DND-41 (cell line): ENCODE measurements around the gene SEC61A1.

Source experiments
- ATAC-seq: fragments of 200-7000 bp; cut with Tn5 transposase; 3 replicates; pipeline ENCODE4 v1.9.1; 2021; ENCODE audit warnings: low read depth; ENCODE audit not compliant: insufficient read depth
- DNase-seq: peaks from one replicate; pipeline ENCODE4 v3.0.0-alpha.2; 2020
- H2AFZ ChIP-seq: 2 replicates; pipeline ENCODE4 v1.6.0; 2012; ENCODE audit warnings: low read depth, low read length
- H3K27ac ChIP-seq: 2 replicates; pipeline ENCODE4 v1.5.1; 2012; ENCODE audit warnings: low read length, inconsistent platforms
- H3K27me3 ChIP-seq: fragments of 200-600 bp; sonication (generic); 2 replicates; pipeline ENCODE4 v1.6.0; 2012; ENCODE audit warnings: low read length, mild to moderate bottlenecking, inconsistent platforms; ENCODE audit not compliant: insufficient read depth, poor library complexity
- H3K36me3 ChIP-seq: 2 replicates; pipeline ENCODE4 v1.5.1; 2012; ENCODE audit warnings: low read length, inconsistent platforms; ENCODE audit not compliant: insufficient read depth
- H3K4me1 ChIP-seq: 2 replicates; pipeline ENCODE4 v1.5.1; 2012; ENCODE audit warnings: mild to moderate bottlenecking, low read length; ENCODE audit not compliant: insufficient read depth
- H3K4me2 ChIP-seq: 2 replicates; pipeline ENCODE4 v1.6.0; 2012; ENCODE audit warnings: mild to moderate bottlenecking, moderate library complexity, low read length, inconsistent platforms; ENCODE audit not compliant: insufficient read depth
- H3K4me3 ChIP-seq, 2 experiments: fragments of 200-600 bp in 1 of 2; shearing (Covaris generic) in 1 of 2; 2 replicates each; pipeline ENCODE4 v1.5.1; 2012 to 2016; ENCODE audit warnings: inconsistent platforms in 2 of 2, low read length in 2 of 2, mild to moderate bottlenecking in 2 of 2, low read depth in 1 of 2, moderate library complexity in 1 of 2
- H3K79me2 ChIP-seq: 2 replicates; pipeline ENCODE4 v1.6.0; 2012; ENCODE audit warnings: low read length, inconsistent platforms; ENCODE audit not compliant: insufficient read depth
- H3K9ac ChIP-seq: 2 replicates; pipeline ENCODE4 v1.6.0; 2012; ENCODE audit warnings: low read depth, mild to moderate bottlenecking, inconsistent platforms, low read length, moderate library complexity
- H3K9me3 ChIP-seq: 2 replicates; pipeline ENCODE4 v1.5.1; 2012; ENCODE audit warnings: low read length, moderate library complexity, mild to moderate bottlenecking, inconsistent platforms; ENCODE audit not compliant: insufficient read depth, severe bottlenecking
- H4K20me1 ChIP-seq: 2 replicates; pipeline ENCODE4 v1.6.0; 2012; ENCODE audit warnings: low read length; ENCODE audit not compliant: insufficient read depth
- CTCF ChIP-seq: IDR thresholded peaks from 2 replicates; pipeline ENCODE4 v1.5.1; 2012; ENCODE audit warnings: borderline replicate concordance, low read length, moderate library complexity, mild to moderate bottlenecking; ENCODE audit not compliant: poor library complexity, severe bottlenecking; ENCODE audit errors: extremely low read depth
- EZH2 ChIP-seq: IDR thresholded peaks from 3 replicates; pipeline ENCODE4 v1.6.1; 2012; ENCODE audit warnings: borderline replicate concordance, low read depth, mild to moderate bottlenecking, moderate library complexity, low read length, inconsistent platforms; ENCODE audit not compliant: severe bottlenecking

The SEC61A1 gene

GRCh38 chr3:128007033-128007424 lies 45.2 kb upstream of the SEC61A1 start:
- ATAC-seq = no peak
- no peak overlapping the region for H2AFZ ChIP-seq
- no peaks in the 10 kb centered on the region for H3K4me1 ChIP-seq

GRCh38 chr3:128009952-128010846 lies 42.0 kb upstream of the SEC61A1 start:
- no peak for ATAC-seq
- H3K27ac ChIP-seq = no peak overlapping the region

More at GRCh38 chr3:128007033-128007424, 45.2 kb upstream of the SEC61A1 start:
- H3K79me2 ChIP-seq = no peaks in the 10 kb centered on the region
- no peaks in the 10 kb centered on the region for H3K9me3 ChIP-seq
- H3K4me2 ChIP-seq = no peak overlapping the region
- no peak overlapping the region for H3K27ac ChIP-seq
- no peak overlapping the region for H3K4me3 ChIP-seq
- H3K9ac ChIP-seq = no peak overlapping the region
- H4K20me1 ChIP-seq = no peaks in the 10 kb centered on the region
- peaks cover 6% of the 10 kb centered on the region for H3K27me3 ChIP-seq
- DNase-seq = no peak
- no peak for TF ChIP-seq CTCF
- no peak for TF ChIP-seq EZH2
- H3K36me3 ChIP-seq = no peaks in the 10 kb centered on the region

GRCh38 chr3:128011140-128011539 lies 41.1 kb upstream of the SEC61A1 start:
- Histone ChIP-seq H2AFZ (peak overlapping the region; percentile 17; the same call in 1 of the 2 replicates), H3K4me1 (no peaks in the 10 kb centered on the region), H3K79me2 (no peaks in the 10 kb centered on the region), H3K36me3 (no peaks in the 10 kb centered on the region), H3K4me3 (no peak overlapping the region), H3K9me3 (no peaks in the 10 kb centered on the region), H3K27ac (no peak overlapping the region), H4K20me1 (no peaks in the 10 kb centered on the region), H3K27me3 (no peaks in the 10 kb centered on the region), H3K4me2 (no peak overlapping the region), H3K9ac (no peak overlapping the region)
- peak; percentile 18 for DNase-seq
- 0 out of 3 replicates have a peak, but pooled peaks have one; percentile 35 for ATAC-seq
- TF ChIP-seq EZH2 (no peak), CTCF (peak; percentile 40)

More at GRCh38 chr3:128009952-128010846, 42.0 kb upstream of the SEC61A1 start:
- Histone ChIP-seq H4K20me1 (no peaks in the 10 kb centered on the region), H3K4me3 (no peak overlapping the region), H3K79me2 (no peaks in the 10 kb centered on the region), H3K9ac (no peak overlapping the region), H3K4me1 (no peaks in the 10 kb centered on the region), H3K9me3 (no peaks in the 10 kb centered on the region), H3K36me3 (no peaks in the 10 kb centered on the region), H3K4me2 (no peak overlapping the region), H2AFZ (no peak overlapping the region), H3K27me3 (no peaks in the 10 kb centered on the region)
- no peak for DNase-seq
- TF ChIP-seq CTCF (no peak), EZH2 (no peak)
